GM18498 (cell line): ENCODE measurements around the gene PLXNB3.
"Not testable (repeated sequence)": the region's sequence is repeated elsewhere in the genome, so short reads cannot be mapped to it uniquely, and the experiment has no call there.

Experiments
- ATAC-seq: cut with Tn5 transposase; IDR thresholded peaks from one replicate; pipeline ENCODE4 v1.9.1; 2021; ENCODE audit warnings: mild to moderate bottlenecking, moderate library complexity; ENCODE audit not compliant: unreplicated experiment

PLXNB3 gene

DNA sequence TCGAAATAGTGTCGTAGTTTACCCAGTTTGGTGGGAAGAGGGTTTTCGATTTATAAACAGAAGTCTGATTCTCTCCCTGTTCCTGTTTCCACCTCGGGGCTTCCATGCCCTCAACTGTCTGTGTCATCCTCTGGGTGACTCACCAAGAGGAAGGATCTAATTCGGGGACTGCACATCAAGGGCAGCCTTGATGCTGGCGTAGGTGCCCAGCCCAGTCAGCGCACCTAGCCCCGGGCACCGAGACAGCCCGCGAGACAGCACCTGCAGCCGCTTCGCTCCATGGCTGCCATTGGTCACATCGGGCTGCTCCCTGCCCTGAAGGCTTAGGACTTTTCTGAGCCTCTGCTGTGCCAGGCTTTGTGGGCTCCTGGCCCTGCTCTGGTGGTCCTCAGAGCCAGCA is 31.6 kb upstream of the PLXNB3 start:
- no peak for ATAC-seq

DNA sequence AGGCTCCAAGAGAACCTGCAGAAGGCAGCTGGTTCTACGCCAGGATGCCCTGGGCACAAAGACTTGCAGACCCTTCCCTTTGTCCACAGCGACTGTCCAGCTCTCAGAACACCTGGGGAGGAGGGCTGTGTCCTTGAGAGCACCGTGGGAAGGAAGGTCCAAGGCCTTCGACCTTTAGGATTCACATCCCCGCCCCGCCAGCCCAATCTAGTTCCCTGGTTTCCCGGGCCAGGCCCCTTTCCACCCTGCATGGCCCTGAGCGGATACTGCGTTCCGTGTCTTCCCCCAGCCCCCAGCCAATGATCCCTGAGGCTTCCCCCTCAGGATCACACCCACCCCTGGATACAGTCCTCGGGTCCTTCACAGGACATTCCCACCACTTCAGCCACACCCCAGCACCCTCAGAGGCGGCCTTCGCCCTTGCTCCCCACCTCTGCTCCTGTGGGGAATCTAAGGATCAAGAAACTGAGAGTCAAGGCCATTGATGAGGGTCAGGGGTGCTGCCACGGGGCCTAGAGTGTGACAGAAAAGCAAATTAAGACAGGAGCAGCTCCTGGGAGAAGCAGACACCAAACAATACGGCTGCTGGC is 30.3 kb upstream of the PLXNB3 start:
- no peak for ATAC-seq

DNA sequence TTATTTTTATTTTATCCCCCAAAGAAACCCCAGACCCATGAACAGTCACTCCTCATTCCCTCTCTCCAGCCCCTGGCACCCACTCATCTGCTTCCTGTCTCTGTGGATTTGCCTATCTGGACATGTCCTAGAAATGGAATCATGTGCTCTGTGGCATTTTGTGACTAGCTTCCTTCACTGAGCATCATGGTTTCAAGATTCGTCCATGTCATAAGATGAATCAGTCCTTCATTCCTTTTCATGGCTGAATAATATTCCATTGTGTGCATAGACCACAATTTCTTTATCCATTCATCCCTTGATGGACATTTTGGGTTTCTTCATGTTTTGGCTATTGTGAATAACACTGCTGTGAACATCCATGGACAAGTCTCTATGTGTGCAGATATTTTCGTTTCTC is 29.2 kb upstream of the PLXNB3 start:
- no peak for ATAC-seq

DNA sequence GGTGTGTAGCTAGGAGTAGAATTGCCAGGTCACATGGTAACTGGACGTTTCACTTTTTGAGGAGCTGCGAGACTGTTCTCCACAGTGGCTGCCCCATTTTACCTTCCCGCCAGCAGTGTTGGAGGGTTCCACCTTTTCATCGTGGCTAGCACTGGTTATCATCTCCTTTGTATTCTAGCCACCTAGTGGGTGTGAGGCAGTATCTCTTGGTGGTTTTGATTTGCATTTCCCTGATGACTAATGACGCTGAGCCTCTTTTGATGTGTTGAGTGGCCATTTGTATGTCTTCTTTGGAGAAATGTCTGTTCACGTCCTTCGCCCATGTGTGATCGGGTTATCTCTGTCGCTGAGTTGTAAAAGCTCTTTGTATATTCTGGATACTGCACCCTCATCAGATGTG is 28.8 kb upstream of the PLXNB3 start:
- ATAC-seq, result no peak

DNA sequence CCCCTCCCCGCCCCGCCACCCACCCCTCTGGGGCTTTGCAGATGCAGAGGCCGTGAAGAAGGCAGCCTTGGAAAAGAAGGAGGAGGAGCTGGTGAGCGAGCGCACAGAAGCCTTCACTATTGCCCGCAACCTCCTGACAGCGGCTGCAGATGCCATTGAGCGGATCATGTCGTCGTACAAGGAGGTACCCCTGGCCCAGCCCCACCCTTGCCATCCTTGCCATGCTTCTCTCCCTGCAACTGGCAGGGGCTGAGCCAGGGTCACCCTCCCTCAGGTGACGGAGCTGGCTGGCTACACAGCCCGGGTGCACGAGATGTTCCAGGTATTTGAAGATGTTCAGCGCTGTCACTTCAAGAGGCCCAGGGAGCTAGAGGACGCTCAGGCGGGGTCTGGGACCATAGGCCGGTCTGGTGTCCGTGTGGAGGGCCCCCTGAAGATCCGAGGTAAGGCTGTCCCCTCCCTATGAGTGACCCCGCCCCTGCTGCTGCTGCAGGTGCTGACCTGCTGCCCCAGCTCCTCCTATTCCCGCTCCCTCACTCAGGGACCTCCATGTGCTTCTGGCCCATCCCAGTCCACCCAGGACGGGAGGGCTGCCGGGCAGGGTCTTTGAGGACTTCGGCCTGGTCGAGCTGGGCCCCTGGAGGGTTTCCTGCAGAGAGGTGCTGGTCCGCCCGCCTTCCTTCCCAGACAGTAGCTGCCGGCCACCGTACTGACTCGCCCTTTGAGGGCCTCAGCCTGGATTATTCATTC is 27.8 kb upstream of the PLXNB3 start:
- no peak for ATAC-seq

DNA sequence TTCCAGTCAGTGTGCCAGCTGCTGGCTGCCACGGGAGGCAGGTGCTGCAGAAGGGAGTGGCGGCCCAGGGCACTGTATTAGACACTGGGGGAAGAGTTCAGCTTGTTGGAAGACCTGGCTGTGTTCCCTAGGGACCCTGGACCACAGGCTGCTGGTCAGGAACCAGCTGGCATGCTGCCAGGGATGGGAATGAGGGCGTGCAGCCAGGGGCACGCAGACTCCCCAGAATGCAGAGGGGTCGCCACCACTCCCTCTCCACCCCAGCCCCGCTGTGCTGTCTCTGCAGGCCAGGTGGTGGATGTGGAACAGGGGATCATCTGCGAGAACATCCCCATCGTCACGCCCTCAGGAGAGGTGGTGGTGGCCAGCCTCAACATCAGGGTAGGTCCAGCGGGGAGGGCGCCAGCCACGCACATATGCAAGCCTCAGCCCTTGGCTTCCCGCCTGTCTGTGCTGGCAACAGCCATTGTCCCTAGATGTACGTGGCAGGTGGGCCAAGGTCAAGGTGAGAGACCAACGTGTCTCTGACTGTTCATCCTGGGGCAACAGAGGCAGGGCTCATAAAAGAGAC is 27.1 kb upstream of the PLXNB3 start:
- no peak for ATAC-seq

DNA sequence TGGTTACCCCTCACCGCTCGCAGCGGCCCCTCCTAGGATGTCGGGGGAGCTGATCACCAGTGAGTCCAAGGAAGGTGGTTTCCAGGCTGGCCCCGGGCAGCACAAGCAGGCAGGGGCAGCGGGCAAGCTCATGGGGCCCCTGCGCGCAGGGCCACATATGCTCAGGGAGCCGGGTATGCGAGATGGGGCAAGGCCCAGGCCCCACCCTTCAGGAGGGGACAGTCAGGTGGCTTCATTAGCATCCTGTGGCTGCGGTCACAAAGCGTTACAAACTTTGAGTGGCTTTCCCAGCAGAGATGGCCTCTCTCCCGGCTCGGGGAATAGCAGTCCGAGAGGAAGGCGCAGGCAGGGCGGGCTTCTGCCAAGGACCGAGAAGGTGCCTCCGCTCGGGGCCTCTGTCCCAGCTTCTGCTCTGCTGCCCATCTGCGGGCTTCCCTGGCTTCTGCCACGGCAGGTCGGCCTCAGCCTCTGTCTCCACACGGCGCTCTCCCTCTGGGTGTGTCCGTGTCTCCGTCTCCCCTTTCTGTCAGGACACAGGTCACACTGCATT is 25.9 kb upstream of the PLXNB3 start:
- no peak for ATAC-seq

DNA sequence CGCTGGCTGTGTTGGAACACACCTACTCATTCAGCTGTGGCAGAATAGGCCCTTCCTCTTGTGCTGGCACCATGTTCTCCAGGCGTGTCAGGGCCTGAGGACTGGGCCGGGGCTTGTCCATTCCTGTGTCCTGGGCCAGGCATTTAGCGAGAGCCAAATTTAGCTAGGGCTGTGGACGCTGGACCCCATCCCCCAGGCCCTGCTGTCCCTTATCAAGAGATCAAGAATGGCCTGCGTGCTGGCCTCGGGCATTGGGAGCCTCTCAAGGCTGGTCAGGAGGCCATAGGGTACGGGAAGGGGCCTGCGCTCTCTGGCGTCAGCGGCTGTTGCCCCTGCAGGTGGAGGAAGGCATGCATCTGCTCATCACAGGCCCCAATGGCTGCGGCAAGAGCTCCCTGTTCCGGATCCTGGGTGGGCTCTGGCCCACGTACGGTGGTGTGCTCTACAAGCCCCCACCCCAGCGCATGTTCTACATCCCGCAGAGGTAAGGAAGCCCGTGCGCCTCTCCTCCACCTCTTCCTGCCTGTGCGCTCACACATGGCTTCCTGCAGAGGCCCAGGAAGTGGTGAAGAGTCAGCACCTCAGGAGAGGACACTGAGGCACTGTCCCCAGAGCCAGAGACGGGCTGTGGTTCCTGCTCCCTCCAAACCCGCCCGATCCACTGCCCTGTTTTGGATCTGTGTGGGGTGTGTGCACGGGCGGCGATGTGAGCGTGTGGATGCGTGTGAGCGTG is 24.1 kb upstream of the PLXNB3 start:
- ATAC-seq, result no peak

DNA sequence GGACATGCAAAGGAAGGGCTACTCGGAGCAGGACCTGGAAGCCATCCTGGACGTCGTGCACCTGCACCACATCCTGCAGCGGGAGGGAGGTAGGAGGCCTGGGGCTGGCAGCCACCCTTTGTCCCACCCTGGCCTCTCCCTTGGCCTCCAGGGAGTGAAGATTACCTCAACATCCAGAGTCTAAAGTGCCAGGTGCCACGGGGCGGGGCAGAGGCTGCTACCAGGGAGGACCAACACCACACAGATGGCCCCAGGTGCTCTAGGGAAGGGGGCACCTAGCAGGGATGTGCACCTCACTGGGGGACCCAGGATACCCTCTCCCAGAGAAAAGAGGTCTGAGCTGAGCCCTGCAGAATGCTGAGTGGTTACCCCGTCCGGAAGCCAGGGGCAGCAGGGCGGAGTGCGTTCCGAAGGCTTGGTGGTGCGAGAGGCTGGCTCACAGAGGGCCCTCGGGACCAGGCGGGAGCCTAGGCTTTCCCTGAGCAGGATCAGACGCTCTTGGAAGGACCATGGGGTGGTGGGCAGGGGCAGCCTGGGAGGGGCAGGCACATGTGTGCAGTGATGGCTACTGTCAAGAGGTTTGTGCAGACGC is 23.3 kb upstream of the PLXNB3 start:
- ATAC-seq, result no peak

DNA sequence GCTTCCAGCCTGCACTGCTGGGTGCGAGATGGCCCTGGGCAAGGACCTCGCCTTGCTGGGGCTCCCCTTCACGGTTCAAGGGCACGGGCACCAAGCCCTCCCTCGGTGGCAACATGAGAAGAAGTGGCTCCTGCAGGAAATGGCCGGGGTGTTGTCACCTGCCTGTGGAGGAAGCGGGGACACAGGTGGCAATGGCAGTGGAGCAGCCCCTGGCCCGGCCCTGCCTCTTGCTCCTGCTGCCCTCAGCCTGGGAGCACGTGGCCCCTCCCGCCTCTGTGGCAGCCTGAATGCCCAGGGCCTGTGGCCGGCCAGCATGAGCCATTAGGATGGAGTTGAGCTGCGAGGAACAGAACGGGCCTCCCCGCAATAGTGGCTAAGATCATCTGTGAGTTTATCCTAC is 22.6 kb upstream of the PLXNB3 start:
- no peak for ATAC-seq

DNA sequence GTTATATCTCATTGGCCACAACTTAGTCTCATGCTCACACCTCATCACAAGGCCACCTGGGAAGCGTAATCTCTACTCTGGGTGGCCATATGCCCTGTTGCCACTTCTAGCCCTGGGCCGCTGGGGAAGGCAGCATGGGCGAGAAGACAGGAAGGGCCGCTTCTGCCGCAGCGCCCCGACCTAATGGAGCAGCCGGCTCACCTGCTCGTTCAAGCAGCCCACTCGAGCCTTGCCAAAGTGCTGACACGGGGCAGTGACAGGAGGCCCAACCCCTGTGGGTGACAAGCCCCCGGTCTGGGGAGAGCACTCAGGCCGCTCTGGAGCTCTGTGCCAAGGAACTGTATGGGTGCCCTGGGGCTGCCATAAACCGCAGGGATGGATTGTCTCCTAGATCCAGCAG is 21.9 kb upstream of the PLXNB3 start:
- ATAC-seq, result not testable (repeated sequence)

DNA sequence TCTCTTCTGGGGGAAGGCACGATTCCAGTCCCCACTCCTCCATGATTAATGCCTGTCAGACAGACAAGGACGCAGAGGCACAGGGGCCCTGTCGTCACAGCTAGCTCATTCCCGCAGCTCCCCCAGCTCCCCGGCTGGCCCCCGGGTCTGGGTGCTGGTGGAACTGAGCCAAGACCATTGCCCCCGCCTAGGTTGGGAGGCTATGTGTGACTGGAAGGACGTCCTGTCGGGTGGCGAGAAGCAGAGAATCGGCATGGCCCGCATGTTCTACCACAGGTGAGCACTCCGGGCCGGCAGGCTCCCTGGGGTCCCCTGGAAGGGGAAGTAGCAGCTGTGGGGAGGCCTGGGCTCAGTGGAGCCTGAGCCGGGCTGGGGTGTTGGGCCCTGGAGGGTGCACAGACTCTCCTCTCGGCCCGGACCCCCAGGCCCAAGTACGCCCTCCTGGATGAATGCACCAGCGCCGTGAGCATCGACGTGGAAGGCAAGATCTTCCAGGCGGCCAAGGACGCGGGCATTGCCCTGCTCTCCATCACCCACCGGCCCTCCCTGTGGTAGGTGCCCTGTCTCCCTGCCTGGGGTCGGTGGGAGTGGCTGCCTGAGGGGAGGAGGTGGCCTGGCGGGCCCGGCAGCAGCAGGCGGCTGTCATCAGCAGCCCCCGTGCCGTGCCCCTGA is 21.1 kb upstream of the PLXNB3 start:
- ATAC-seq, result not testable (repeated sequence)

DNA sequence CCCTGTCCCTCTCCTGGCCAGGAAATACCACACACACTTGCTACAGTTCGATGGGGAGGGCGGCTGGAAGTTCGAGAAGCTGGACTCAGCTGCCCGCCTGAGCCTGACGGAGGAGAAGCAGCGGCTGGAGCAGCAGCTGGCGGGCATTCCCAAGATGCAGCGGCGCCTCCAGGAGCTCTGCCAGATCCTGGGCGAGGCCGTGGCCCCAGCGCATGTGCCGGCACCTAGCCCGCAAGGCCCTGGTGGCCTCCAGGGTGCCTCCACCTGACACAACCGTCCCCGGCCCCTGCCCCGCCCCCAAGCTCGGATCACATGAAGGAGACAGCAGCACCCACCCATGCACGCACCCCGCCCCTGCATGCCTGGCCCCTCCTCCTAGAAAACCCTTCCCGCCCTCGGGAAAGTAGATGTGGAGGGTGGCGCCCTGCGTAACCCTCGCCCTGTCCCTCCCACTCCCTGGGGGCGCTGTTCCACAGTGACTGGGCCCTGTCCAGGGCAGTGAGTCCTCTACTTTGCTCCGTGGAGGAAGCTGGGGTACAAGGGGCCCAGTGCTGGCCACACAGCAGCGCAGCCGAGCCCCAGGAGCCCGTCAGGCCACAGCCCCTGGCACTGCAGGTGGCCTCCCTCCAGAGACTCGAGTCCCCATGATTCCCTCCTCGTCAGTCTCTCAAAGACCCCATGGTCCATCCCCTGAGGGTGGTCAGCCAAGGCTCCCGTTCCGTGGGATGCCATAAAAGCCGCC is 20.4 kb upstream of the PLXNB3 start:
- not testable (repeated sequence) for ATAC-seq

DNA sequence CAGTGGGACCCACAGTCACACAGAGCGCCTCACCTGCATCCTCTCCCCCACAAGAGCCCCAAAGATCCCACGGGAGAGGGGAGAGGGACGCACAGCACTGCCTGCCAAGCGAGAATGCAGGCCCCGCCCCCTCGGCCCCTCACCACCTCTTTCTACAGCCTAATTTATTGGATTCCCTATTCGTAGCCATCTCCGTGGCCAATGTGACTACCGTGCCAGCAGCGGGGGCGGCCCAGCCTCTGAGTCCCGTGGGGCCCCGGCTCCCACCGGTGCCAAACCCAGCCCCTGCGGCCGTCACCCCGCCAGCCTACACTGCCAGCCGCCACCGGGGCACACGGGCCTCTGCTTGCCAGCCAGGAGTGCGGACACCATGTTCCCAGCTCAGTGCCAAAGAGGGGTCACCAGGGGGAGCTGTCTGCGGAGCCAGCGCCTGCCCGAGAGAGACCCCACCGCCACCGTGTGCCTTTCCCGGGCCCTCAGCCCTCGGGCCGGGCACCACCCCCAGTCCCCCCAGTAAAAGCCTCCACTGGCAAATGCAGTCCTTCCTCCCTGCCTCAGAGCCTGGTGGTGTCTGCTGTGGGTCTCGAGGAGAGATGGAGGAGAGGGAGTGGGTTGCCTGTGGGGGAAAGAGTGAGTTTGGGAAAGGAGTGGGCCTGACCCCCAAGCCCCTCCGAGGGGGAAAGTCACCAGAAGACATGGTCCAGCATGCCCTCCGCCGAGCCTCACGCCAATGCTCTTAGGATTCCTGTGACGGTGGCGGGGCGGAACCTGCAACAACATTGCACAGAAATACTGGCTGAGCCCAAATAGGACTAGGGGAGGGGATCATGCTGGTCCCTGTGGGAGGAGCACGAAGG is 19.6 kb upstream of the PLXNB3 start:
- ATAC-seq, result no peak

DNA sequence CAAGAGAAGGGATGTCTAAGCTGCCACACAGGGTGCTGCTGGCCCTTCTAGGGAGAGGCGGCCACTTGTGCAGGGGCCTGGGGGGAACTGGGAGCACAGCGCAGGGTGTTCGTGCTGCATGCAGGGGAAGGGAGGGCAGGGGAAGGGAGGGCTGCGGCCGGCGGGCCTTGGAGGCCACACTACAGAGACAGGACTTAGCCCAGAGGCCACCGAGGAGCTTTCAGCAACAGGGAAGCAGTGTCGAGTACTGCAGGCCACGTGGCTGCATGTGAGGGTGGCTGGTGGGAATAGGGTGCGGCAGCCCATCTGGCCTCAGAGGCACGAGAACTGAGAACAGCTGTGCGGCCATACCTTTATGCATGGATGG is 19.0 kb upstream of the PLXNB3 start:
- ATAC-seq, result not testable (repeated sequence)

DNA sequence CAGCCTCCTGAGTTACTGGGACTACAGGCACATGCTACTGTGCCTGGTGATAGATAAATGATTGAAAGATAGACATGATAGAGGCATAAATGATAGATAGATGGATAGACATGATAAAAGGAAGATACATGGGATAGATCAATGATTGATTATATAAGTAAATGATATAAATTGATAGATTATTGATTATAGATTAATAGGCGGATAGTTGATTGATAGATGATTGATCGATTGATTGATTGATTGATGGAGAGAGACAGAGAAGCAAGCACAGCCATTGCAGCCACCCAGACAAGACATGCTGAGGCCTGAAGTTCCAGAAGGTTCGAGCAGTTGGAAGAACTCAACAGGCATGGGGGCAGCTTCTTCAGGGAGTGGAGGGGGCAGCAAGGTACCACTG is 17.7 kb upstream of the PLXNB3 start:
- ATAC-seq, result no peak

DNA sequence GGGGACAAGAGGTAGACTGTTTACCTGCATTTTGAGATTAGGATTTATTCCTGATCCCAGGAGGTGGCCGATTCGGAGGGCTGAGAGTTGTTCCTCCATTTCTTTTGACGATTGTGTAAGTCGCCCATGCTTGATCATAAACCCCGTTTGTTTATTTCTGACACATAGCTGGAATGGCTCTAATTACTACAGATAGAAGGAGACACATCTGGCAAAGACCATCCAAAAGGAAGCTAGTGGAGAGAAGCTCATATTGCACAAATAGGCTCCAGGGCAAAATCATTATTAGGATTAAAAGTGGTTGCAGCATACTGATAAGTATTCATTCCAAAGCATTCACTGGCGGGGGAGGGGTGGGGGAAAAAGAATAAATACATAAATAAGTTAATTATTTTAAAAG is 17.1 kb upstream of the PLXNB3 start:
- not testable (repeated sequence) for ATAC-seq

DNA sequence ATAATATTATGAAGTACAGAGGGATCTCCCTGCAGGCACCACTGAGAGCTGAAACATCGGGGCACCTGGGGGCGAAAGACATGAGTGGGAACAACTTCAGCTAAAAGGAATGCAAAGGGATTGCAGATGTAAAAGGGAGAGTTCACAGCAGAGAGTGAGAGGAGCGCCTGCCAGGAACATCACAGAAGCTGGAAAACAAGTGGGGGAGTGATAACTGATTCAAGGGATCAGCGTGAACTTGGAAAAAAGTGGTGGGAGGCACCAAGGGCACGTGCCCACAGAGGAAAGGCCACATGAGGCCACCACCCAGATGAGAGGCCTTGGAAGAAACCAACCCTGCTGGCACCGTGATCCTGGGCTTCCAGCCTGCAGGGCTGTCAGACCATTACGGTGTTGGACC is 15.0 kb upstream of the PLXNB3 start:
- ATAC-seq, result not testable (repeated sequence)
